NCI-H1048 (cell line): ENCODE data around the gene TUBA1C.
"Not testable (repeated sequence)": the region's sequence is repeated elsewhere in the genome, so short reads cannot be mapped to it uniquely, and the experiment has no call there.

Experiments used
- DNase-seq: peaks from one replicate; lab custom pipeline; 2025; lab: John Stamatoyannopoulos, UW

Gene TUBA1C

DNA sequence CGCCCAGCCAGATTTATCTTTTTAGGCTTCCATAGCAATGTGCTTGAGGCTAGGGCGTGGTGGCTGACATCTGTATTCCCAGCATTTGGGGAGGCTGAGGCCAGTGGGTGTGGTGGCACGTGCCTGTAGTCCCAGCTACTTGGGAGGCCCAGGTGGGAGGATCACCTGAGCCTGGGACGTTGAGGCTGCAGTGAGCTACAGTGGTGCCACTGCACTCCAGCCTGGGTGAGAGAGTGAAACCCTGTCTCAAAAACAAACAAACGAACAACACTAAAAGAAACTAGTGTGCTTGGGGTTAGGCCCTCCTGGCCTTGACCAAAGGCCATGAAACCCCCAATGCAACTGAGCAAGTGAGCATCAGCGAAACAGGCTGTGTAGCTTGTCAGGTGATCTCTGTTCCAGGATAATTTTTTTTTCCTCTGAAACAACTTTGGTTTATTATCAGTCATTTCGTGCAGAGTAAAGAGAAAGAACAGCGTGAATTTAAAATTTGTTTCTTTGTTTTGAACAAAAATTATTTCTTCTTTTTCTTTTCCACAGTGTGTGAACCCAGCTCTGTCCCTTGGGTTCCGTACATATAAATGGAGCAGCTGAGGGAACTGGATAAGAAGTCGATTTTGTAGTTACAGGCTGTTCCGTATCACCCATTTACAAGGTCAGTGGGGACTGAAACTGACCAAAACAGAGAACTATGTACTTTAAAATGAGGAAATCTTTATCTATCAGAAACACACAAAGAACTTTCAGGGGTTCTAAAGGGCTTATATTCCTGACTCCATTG, 8.8 kb upstream of the TUBA1C start:
- DNase-seq = no peak

- DNase-seq = not testable (repeated sequence)
These were observed 7.2 kb upstream of the TUBA1C start for GRCh38 chr12:49257508-49258184.

- no peak for DNase-seq
These were observed 5.4 kb upstream of the TUBA1C start for GRCh38 chr12:49259452-49259851.

DNA sequence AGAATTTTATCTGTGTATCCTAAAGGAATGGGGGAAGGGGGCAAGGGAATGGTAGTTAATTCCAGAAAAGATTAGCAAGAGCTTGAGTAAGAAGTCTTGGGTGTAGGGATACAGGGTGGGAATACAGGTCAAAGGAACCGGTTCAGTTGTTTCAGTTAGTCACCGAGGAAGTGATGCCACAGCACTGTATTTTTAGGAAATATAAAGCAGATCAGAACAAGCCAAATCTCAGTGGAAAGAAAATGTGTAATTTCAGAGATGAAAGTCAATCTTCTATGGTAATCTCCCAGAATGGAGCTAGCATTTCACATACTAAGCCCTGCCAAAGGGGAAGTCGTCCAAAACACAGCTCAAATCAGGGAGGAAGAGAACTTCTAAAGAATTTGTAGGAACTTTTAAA, 4.7 kb upstream of the TUBA1C start:
- no peak for DNase-seq

DNA sequence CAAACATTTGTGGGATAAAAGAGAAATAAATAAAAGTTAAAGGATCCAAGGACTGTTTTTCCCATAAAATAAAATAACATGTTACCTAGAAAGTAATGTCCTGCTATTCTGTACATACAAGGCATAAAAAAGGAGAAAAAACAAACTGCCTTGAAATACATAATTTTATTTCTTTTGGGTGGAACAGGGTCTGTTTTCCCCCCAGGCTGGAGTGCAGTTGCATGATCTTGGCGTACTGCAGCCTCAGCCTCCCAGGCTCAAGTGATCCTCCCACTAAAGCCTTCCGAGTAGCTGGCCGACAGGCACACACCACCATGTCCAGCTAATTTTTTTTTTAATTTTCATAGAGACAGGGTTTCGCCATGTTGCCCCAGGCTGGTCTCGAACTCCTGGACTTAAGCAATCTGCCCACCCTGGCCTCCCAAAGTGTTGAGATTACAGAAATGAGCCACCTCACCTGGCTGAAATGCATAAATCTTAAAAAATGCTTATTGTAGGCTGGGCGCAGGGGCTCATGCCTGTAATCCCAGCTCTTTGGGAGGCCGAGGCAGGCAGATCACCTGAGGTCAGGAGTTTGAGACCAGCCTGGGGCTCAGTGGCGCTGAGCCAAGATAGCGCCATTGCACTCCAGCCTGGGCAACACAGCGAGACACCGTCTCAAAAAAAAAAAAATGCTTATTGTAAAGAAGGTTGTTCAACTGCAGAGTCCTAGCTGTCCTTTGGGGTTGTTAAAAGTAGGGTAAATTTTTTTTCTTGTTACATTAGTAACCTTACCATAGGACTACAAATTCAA, 4.1 kb upstream of the TUBA1C start:
- no peak for DNase-seq

DNA sequence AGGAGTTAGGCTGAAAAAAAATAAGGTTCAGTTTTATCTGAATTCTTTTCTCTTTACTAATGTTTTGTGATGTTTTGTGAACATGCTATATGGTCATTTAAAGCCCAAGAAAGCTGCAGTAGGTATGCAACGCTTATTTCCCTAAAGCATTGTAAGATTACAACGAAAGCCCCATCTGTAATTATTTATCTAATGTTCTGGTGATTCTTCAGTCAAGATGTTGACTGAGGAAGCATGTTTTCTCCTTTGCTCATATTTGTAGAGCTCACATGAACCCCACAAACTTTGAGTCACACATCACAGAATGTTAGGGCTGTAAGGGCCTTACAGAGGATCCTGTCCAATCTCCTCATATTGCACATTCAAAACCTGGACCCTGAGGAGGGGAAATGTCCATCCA, 3.2 kb upstream of the TUBA1C start:
- DNase-seq = no peak

GRCh38 chr12:49263400-49263763, 1.5 kb upstream of the TUBA1C start:
- no peak for DNase-seq

- DNase-seq = no peak
These were observed 413 bp upstream of the TUBA1C start for GRCh38 chr12:49264466-49264872.

DNA sequence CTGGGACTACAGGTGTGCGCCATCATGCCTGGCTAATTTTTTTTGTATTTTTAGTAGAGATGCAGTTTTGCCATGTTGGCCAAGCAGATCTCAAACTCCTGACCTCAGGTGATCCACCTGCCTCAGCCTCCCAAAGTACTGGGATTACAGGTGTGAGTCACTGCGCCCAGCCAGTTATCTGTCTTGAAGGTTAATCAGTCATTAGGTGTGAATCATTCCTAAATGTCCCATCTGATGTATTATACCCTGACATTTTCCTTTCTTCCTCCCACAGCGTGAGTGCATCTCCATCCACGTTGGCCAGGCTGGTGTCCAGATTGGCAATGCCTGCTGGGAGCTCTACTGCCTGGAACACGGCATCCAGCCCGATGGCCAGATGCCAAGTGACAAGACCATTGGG, 4.3 kb downstream of the TUBA1C start:
- DNase-seq = not testable (repeated sequence)

DNA sequence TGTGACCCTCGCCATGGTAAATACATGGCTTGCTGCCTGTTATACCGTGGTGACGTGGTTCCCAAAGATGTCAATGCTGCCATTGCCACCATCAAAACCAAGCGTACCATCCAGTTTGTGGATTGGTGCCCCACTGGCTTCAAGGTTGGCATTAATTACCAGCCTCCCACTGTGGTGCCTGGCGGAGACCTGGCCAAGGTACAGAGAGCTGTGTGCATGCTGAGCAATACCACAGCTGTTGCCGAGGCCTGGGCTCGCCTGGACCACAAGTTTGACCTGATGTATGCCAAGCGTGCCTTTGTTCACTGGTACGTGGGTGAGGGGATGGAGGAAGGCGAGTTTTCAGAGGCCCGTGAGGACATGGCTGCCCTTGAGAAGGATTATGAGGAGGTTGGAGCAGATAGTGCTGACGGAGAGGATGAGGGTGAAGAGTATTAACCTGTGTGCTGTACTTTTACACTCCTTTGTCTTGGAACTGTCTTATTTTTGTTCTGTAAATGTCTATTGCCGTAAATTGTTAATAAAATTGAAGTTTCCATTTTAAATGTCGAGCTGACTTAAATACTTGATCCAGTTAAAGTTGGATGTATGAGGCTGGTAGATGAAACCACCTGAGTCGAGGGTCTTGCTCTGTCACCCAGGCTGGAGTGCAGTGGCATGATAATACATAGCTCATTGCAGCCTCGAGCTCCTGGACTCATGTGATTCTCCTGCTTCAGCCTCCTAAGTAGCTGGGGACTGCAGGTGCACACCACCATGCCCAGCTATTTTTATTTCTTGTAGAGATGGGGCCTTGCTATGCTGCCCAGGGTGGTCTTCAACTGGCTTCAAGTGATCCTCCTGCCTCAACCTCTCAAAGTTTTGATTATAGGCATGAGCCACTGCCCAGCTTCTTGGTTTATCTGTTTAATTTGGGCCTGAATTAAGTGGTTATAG, 8.2 kb downstream of the TUBA1C start:
- no peak for DNase-seq

GRCh38 chr12:49273726-49274395, 9.0 kb downstream of the TUBA1C start:
- DNase-seq = no peak

- no peak for DNase-seq
These were observed 9.7 kb downstream of the TUBA1C start for GRCh38 chr12:49274396-49275069.

GRCh38 chr12:49276304-49277290, 11.7 kb downstream of the TUBA1C start:
- no peak for DNase-seq

- no peak for DNase-seq
These were observed 12.6 kb downstream of the TUBA1C start for GRCh38 chr12:49277466-49277865.

DNA sequence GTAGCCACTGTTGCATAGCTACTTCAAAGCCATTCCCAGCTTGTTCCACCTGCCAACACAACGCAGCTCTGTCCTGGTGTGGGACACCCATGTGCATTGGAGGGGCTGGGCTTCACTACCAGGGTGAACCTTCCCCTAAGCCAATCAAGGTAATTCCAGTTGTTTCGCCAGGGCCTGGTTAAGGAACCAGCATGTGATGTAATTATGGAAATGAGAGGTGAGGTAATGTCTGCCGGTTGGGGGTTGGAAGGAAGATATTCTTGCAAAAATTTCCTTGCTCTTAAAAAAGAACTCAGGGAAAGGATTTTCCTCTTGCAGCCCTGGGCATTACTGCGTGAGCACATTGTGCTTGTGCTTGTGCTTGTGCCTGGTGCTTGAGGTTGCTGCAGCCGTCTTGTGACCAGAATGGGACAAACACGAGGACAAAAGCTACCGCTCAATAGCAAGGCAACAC, 14.9 kb downstream of the TUBA1C start:
- DNase-seq = no peak

DNA sequence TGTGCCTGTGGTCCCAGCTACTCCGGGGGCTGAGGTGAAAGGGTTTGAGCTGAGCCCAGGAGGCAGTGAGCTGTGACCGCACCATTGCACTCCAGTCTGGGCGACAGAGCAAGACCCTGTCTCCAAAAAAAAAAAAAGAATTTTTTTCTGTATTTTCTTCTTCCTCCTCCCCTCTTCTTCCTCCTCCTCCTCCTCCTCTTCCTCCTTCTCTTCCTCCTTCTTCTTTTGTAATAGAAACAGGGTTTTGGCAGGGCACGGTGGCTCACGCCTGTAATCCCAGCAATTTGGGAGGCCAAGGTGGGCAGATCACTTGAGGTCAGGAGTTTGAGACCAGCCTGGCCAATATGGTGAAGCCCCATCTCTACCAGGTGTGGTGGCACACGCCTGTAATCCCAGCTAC, 15.7 kb downstream of the TUBA1C start:
- not testable (repeated sequence) for DNase-seq

DNA sequence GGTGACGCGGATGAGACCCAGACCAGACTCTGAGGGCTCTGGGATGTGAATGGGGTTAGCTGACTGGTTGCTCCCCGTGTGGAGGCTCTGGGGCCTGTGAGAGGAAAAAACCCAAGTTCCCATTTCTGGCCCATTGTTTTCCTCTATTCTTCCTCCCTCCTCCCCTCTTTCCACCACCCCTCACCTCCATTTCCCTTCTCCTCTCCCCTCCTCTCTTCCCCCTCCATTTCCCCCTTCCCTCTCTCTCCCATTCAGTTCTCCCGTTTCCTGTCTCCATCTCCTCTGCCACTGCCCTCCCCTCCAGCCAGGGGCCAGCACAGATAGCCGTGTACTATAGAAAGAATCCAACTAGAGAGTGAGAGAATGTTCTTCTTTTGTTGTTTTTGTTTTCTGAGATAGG, 17.4 kb downstream of the TUBA1C start:
- no peak for DNase-seq

DNA sequence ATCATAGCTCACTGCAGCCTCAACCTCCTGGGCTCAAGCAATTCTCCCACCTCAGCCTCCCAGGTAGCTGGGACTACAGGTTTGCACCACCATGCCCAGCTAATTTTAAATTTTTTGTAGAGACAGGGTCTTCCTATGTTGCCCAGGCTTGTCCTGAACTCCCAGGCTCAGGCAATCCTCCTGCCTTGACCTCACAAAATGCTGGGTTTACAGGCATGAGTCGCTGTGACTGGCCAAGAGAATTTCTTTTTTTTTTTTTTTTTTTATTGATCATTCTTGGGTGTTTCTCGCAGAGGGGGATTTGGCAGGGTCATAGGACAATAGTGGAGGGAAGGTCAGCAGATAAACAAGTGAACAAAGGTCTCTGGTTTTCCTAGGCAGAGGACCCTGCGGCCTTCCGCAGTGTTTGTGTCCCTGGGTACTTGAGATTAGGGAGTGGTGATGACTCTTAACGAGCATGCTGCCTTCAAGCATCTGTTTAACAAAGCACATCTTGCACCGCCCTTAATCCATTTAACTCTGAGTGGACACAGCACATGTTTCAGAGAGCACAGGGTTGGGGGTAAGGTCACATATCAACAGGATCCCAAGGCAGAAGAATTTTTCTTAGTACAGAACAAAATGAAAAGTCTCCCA, 18.0 kb downstream of the TUBA1C start:
- DNase-seq = not testable (repeated sequence)
